K562 (cell line): ENCODE results near the gene TUT1. TPM values are rescaled to one million over a fixed set of nuclear protein-coding genes. Genes with fewer than 3 reads are reported as not detected.

Experiments
- ARNT ChIP-seq, 2 experiments: fragments of 450-650 bp; IDR thresholded peaks; 2 replicates each; pipeline ENCODE4 v1.6.1; 2016; ENCODE audit warnings: mild to moderate bottlenecking in 1 of 2
- ATF1 ChIP-seq, 2 experiments: fragments of 450-650 bp in 1 of 2; IDR thresholded peaks; 2 replicates each; pipeline ENCODE4 v1.6.1; 2016; ENCODE audit warnings: missing compliant biosample characterization in 1 of 2, missing genetic modification characterization in 1 of 2
- CHCHD3 ChIP-seq: fragments of 250-450 bp; sonication (Bioruptor Pico); IDR thresholded peaks from 2 replicates; pipeline ENCODE4 v2.1.2; 2022; ENCODE audit warnings: mild to moderate bottlenecking
- EGR1 ChIP-seq: fragments of 450-650 bp; conservative IDR thresholded peaks from 2 replicates; pipeline ENCODE4 v1.6.1; 2017; ENCODE audit warnings: mild to moderate bottlenecking
- HCFC1 ChIP-seq: IDR thresholded peaks from 2 replicates; pipeline ENCODE4 v1.6.1; 2012; ENCODE audit warnings: low read depth, low read length, improper control_type of control experiment
- HNRNPH1 ChIP-seq: fragments of 200-400 bp; formaldehyde crosslinking; optimal IDR thresholded peaks from 2 replicates; pipeline ENCODE3; 2017; ENCODE audit warnings: low read depth, mild to moderate bottlenecking, low read length, moderate library complexity
- IFI16 ChIP-seq: fragments of 250-450 bp; sonication (Bioruptor Pico); IDR thresholded peaks from 2 replicates; pipeline ENCODE4 v2.1.2; 2022; ENCODE audit warnings: mild to moderate bottlenecking, inconsistent platforms
- JUN ChIP-seq, 2 experiments: sonication (generic) in 1 of 2; formaldehyde crosslinking in 1 of 2; IDR thresholded peaks; 2 replicates each; pipeline versions ENCODE4 v1.6.1 to v1.8.0; 2012 to 2022; ENCODE audit warnings: borderline replicate concordance in 2 of 2, mild to moderate bottlenecking in 2 of 2, improper control_type of control experiment in 1 of 2, low read depth in 1 of 2, low read length in 1 of 2, missing genetic modification reagents in 1 of 2
- MTA3 ChIP-seq: fragments of 450-650 bp; formaldehyde crosslinking; IDR thresholded peaks from 2 replicates; pipeline ENCODE4 v1.6.1; 2017; ENCODE audit warnings: mild to moderate bottlenecking, borderline replicate concordance
- MYC ChIP-seq, 2 experiments: fragments of 250-450 bp in 1 of 2; sonication (Bioruptor Pico) in 1 of 2; IDR thresholded peaks; 2 replicates each; pipeline versions ENCODE4 v1.5.1 to v1.6.1; 2012 to 2021; ENCODE audit warnings: low read depth in 2 of 2, borderline replicate concordance in 1 of 2, improper control_type of control experiment in 1 of 2, low read length in 1 of 2, mild to moderate bottlenecking in 1 of 2, moderate library complexity in 1 of 2
- NR2C1 ChIP-seq, 2 experiments: fragments of 450-650 bp; IDR thresholded peaks; 2 replicates each; pipeline ENCODE4 v1.6.1; 2017; ENCODE audit warnings: mild to moderate bottlenecking in 2 of 2, antibody characterized with exemption in 1 of 2, inconsistent platforms in 1 of 2, missing compliant biosample characterization in 1 of 2, missing genetic modification characterization in 1 of 2
- PHF20 ChIP-seq: fragments of 450-650 bp; IDR thresholded peaks from 2 replicates; pipeline ENCODE4 v1.6.1; 2018; ENCODE audit not compliant: partially characterized antibody
- PML ChIP-seq: IDR thresholded peaks from 2 replicates; pipeline ENCODE4 v1.6.1; 2012; ENCODE audit warnings: low read length, inconsistent platforms
- RBM34 ChIP-seq: fragments of 200-400 bp; formaldehyde crosslinking; IDR thresholded peaks from 2 replicates; pipeline ENCODE4 v1.6.1; 2018; ENCODE audit warnings: low read length, borderline replicate concordance; ENCODE audit not compliant: insufficient read depth
- RNF2 ChIP-seq: sonication (generic); IDR thresholded peaks from 2 replicates; pipeline ENCODE4 v1.6.1; 2016
- SMARCE1 ChIP-seq: fragments of 450-650 bp; IDR thresholded peaks from 2 replicates; pipeline ENCODE4 v1.7.1; 2016; ENCODE audit warnings: mild to moderate bottlenecking
- SMC3 ChIP-seq: conservative IDR thresholded peaks from 2 replicates; pipeline ENCODE4 v1.6.1; 2011; ENCODE audit warnings: low read depth, low read length, improper control_type of control experiment; ENCODE audit not compliant: insufficient read depth
- ZFP36 ChIP-seq: fragments of 150-350 bp; IDR thresholded peaks from 2 replicates; pipeline ENCODE4 v1.6.1; 2018; ENCODE audit warnings: low read length, low read depth; ENCODE audit not compliant: partially characterized antibody
- ZNF175 ChIP-seq: fragments of 200-800 bp; sonication (Bioruptor generic); IDR thresholded peaks from 2 replicates; pipeline ENCODE4 v1.6.1; 2016; ENCODE audit warnings: low read depth, mild to moderate bottlenecking, missing genetic modification characterization, missing compliant biosample characterization
- ZNF384 ChIP-seq: IDR thresholded peaks from 2 replicates; pipeline ENCODE4 v1.6.1; 2012; ENCODE audit warnings: low read depth, low read length, improper control_type of control experiment
- ZNF695 ChIP-seq: fragments of 450-650 bp; formaldehyde crosslinking; IDR thresholded peaks from 2 replicates; pipeline ENCODE4 v1.4.0; 2020; ENCODE audit warnings: mild to moderate bottlenecking, moderate library complexity
- ZZZ3 ChIP-seq: fragments of 450-650 bp; IDR thresholded peaks from 2 replicates; pipeline ENCODE4 v1.6.1; 2016; ENCODE audit warnings: antibody characterized with exemption, mild to moderate bottlenecking, moderate library complexity
- polyA plus RNA-seq, 8 experiments: library from polyadenylated mRNA; depleted of rRNA in 4 of 8; stranded (reverse) in 5 of 8; unstranded in 3 of 8; fragments of >200 nt; fragmentation: Nextera tagmentation in 2 of 8; fragmentation: Illumina TruSeq in 1 of 8; extraction: Ambion mirVana in 2 of 8; extraction: Trizol in 1 of 8; gene quantifications; 2 replicates each; pipeline versions ENCODE4 v1.2.1 to v1.2.3, GENCODE V29; 2011 to 2014; ENCODE audit warnings: inconsistent platforms in 1 of 8, missing spikeins in 1 of 8
- total RNA-seq, 7 experiments: library from RNA; depleted of rRNA in 6 of 7; stranded (reverse); fragments of >200 nt in 6 of 7; fragmentation: Illumina TruSeq in 2 of 7; extraction: Trizol in 2 of 7; gene quantifications; 2 replicates each; pipeline versions ENCODE4 v1.2.1 to v1.2.3, GENCODE V29; 2011 to 2021; ENCODE audit warnings: low replicate concordance in 1 of 7
- TF ChIP-seq, protein P1 (sequence below): sonication (generic); formaldehyde crosslinking; IDR thresholded peaks from 2 replicates; pipeline ENCODE4 v1.8.0; 2023; ENCODE audit warnings: missing genetic modification reagents, mild to moderate bottlenecking, borderline replicate concordance

Gene TUT1
- total and polyA plus RNA-seq, 9 of the 15 experiments (the other 6 are each of a cell fraction or from before 2014, with no cell fraction given), result 0.66 to 44.3 (median 15.7) TPM

DNA sequence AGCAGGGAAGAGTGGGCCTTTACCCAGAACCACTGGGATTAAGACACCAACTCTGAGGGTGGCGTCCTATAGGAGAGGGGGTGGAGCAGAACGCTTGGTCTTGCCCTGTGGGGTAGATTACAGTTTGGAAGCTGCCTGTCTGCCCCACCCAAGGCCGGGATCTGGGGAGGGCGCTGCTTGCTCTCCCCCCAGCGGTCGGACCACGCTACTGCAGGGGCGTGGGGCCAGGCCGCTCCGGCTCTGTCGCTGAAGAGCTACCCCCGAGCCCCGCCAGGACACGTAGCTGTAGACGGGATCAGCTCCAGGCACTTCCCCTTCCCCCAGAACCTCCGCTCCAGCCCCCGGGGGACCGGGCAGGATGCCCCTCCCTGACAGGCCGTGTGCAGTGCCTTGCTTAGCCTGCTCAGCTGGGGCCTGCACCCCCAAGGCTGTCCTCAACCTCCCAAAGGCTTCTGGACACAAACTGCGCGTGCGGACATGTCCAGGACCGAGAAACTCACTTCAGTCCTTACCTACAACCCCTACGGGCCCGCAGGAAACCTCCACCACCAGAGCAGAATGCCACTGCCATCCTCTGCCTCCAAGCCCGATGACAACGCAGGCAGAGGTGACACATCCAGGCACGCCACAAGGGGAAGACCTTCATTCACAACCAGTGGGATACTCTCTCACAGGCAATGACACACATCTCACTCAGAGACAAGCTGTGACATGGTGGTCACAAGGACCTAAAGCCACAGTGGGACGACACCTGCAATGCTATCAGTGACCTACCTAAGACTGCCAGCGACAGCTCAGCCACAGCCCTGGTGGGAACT, 48.4 kb downstream of the TUT1 start (continued):
- TF ChIP-seq ARNT (IDR thresholded peaks at IDR 0.05), result 0 out of 4 replicates have a peak, but pooled peaks of 1 of the 2 experiments have one; percentile 19
- no peak for TF ChIP-seq ZNF695
- no peak for TF ChIP-seq ZNF175 (CRISPR knock-in tag)
- TF ChIP-seq RNF2, result no peak
- TF ChIP-seq ZZZ3, result no peak
- no peak for TF ChIP-seq EGR1
- peak; percentile 21; the same call in 1 of the 2 replicates for TF ChIP-seq SMARCE1
- TF ChIP-seq ZNF384, result peak; percentile 32; the same call in 1 of the 2 replicates
- peak; percentile 92 for TF ChIP-seq SMC3
- TF ChIP-seq RBM34, result no peak
- peak; percentile 25; the same call in 1 of the 2 replicates for TF ChIP-seq HCFC1
- TF ChIP-seq, protein P1, sequence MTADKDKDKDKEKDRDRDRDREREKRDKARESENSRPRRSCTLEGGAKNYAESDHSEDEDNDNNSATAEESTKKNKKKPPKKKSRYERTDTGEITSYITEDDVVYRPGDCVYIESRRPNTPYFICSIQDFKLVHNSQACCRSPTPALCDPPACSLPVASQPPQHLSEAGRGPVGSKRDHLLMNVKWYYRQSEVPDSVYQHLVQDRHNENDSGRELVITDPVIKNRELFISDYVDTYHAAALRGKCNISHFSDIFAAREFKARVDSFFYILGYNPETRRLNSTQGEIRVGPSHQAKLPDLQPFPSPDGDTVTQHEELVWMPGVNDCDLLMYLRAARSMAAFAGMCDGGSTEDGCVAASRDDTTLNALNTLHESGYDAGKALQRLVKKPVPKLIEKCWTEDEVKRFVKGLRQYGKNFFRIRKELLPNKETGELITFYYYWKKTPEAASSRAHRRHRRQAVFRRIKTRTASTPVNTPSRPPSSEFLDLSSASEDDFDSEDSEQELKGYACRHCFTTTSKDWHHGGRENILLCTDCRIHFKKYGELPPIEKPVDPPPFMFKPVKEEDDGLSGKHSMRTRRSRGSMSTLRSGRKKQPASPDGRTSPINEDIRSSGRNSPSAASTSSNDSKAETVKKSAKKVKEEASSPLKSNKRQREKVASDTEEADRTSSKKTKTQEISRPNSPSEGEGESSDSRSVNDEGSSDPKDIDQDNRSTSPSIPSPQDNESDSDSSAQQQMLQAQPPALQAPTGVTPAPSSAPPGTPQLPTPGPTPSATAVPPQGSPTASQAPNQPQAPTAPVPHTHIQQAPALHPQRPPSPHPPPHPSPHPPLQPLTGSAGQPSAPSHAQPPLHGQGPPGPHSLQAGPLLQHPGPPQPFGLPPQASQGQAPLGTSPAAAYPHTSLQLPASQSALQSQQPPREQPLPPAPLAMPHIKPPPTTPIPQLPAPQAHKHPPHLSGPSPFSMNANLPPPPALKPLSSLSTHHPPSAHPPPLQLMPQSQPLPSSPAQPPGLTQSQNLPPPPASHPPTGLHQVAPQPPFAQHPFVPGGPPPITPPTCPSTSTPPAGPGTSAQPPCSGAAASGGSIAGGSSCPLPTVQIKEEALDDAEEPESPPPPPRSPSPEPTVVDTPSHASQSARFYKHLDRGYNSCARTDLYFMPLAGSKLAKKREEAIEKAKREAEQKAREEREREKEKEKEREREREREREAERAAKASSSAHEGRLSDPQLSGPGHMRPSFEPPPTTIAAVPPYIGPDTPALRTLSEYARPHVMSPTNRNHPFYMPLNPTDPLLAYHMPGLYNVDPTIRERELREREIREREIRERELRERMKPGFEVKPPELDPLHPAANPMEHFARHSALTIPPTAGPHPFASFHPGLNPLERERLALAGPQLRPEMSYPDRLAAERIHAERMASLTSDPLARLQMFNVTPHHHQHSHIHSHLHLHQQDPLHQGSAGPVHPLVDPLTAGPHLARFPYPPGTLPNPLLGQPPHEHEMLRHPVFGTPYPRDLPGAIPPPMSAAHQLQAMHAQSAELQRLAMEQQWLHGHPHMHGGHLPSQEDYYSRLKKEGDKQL (CRISPR knock-in tag), result no peak
- TF ChIP-seq MYC (IDR thresholded peaks at IDR 0.05; ENCODE audit: low read depth, low read length), result peak; percentile 63; the same call in 1 of the 2 replicates
- no peak for TF ChIP-seq MYC (CRISPR knock-in tag; IDR thresholded peaks at IDR 0.05; ENCODE audit: borderline replicate concordance, low read depth)
- 0 out of 2 replicates have a peak, but pooled peaks have one; percentile 35 for TF ChIP-seq IFI16 (CRISPR knock-in tag)
- no peak for TF ChIP-seq CHCHD3
- no peak for TF ChIP-seq PML
- TF ChIP-seq HNRNPH1, result no peak
- TF ChIP-seq MTA3, result 0 out of 2 replicates have a peak, but pooled peaks have one; percentile 66
- TF ChIP-seq ATF1 (CRISPR knock-in tag; IDR thresholded peaks at IDR 0.05), result no peak
- peak; percentile 63 for TF ChIP-seq ATF1 (tag; IDR thresholded peaks at IDR 0.05)
- TF ChIP-seq PHF20, result no peak
- TF ChIP-seq NR2C1 (IDR thresholded peaks at IDR 0.05), result no peak
- no peak for TF ChIP-seq NR2C1 (tag; IDR thresholded peaks at IDR 0.05)
- no peak; the same call in 1 of the 2 replicates for TF ChIP-seq JUN (IDR thresholded peaks at IDR 0.05; ENCODE audit: borderline replicate concordance, low read depth, low read length)
- TF ChIP-seq JUN (CRISPR knock-in tag; IDR thresholded peaks at IDR 0.05; ENCODE audit: borderline replicate concordance), result 0 out of 2 replicates have a peak, but pooled peaks have one; percentile 62
- TF ChIP-seq ZFP36, result no peak
